Erythroblast (primary cell): Measurements from ENCODE around the gene GSTO2.

Experiments
- GATA1 ChIP-seq: IDR thresholded peaks from 2 replicates; pipeline ENCODE4 v1.6.1; 2011; ENCODE audit warnings: low read depth, mild to moderate bottlenecking, control low read depth, low read length, moderate library complexity
- POLR2A ChIP-seq: IDR thresholded peaks from 2 replicates; pipeline ENCODE4 v1.6.1; 2011; ENCODE audit warnings: mild to moderate bottlenecking, low read length

DNA sequence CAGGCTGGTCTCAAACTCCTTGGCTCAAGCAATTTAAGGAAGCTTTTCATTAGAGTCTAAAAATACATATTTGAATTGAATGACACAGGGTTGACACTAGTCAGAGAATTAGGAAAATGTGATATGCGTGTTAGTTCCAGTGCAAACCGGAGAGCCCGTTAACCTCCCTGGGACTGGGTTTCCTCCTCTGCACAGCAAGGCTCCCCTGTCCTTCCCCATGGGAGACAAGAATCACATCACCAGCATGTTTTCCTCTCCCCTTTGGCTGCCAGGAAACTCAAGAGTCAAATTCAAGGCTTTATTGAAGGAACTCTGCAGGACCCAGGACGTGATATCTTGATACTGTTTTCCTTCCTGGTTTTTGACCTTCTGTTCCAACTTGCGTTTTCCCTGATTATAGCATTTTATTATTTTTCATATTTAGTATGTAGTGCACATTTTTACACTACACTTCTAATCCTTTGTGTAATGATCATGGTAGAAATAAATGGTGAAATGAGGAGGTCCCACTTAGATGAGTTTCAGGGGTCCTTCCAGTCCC is 24.9 kb downstream of the GSTO2 start:
- TF ChIP-seq POLR2A, result no peak
- TF ChIP-seq GATA1, result no peak
